ENCODE measurements around the gene DGKA.

DNA sequence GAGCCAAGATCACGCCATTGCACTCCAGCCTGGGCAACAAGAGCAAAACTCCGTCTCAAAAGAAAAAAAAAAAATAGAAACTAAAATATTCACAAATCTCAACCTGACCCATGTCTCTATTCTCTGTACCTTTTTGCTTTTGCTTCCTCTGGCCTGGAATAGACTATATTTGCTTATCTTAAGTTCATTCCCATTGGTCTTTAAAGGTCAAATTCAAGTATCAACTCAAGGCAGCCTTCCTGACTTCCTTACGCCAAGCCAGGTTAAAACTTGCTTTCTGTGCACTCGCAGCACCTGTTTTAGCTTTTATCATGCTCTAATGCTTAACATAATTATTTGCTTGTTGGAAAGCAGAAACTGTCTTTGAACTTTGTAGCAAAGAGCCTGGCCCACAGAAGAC is 18.1 kb upstream of the DGKA start:
- TF ChIP-seq, protein P1, sequence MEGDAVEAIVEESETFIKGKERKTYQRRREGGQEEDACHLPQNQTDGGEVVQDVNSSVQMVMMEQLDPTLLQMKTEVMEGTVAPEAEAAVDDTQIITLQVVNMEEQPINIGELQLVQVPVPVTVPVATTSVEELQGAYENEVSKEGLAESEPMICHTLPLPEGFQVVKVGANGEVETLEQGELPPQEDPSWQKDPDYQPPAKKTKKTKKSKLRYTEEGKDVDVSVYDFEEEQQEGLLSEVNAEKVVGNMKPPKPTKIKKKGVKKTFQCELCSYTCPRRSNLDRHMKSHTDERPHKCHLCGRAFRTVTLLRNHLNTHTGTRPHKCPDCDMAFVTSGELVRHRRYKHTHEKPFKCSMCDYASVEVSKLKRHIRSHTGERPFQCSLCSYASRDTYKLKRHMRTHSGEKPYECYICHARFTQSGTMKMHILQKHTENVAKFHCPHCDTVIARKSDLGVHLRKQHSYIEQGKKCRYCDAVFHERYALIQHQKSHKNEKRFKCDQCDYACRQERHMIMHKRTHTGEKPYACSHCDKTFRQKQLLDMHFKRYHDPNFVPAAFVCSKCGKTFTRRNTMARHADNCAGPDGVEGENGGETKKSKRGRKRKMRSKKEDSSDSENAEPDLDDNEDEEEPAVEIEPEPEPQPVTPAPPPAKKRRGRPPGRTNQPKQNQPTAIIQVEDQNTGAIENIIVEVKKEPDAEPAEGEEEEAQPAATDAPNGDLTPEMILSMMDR (conservative IDR thresholded peaks at IDR 0.05; ENCODE audit: low read depth in 2 of 2) = no peak
- TF ChIP-seq POLR2AphosphoS5 (IDR thresholded peaks at IDR 0.05; ENCODE audit: low read depth) (no peak), EZH2 (IDR thresholded peaks at IDR 0.05; ENCODE audit: low read depth, unreplicated experiment) (no peak), EZH2phosphoT487 (IDR thresholded peaks at IDR 0.05; ENCODE audit: unreplicated experiment) (no peak)

Measured in GM23338 (cell line).